Ammon's horn (tissue), 1 donor: ENCODE measurements around the gene TPD52L2.
A peak's percentile ranks its signal among the peaks of the same experiment; 100 is the strongest.
"Not testable (repeated sequence)": the region's sequence is repeated elsewhere in the genome, so short reads cannot be mapped to it uniquely, and the experiment has no call there.

Source experiments
- DNase-seq: peaks from one replicate; pipeline ENCODE4 v3.0.0-alpha.2; 2016; ENCODE audit warnings: low spot score

Gene TPD52L2

GRCh38 chr20:63895952-63896263, 30.8 kb downstream of the TPD52L2 start:
- no peak for DNase-seq

- peak; percentile 77 for DNase-seq
Measured at GRCh38 chr20:63896264-63897105, 31.4 kb downstream of the TPD52L2 start.

- DNase-seq = no peak
Measured at GRCh38 chr20:63897978-63898561, 33.0 kb downstream of the TPD52L2 start.

GRCh38 chr20:63898882-63899558, 34.0 kb downstream of the TPD52L2 start:
- no peak for DNase-seq

GRCh38 chr20:63900413-63900812, 35.3 kb downstream of the TPD52L2 start:
- no peak for DNase-seq

- no peak for DNase-seq
Measured at GRCh38 chr20:63903796-63904561, 38.9 kb downstream of the TPD52L2 start.

GRCh38 chr20:63908008-63908682, 43.1 kb downstream of the TPD52L2 start:
- no peak for DNase-seq

GRCh38 chr20:63911176-63911575, 46.1 kb downstream of the TPD52L2 start:
- DNase-seq = peak; percentile 68

- DNase-seq = no peak
Measured at GRCh38 chr20:63913768-63914167, 48.7 kb downstream of the TPD52L2 start.

- DNase-seq = peak; percentile 71
Measured at GRCh38 chr20:63915471-63915870, 50.4 kb downstream of the TPD52L2 start.

GRCh38 chr20:63916371-63916939, 51.4 kb downstream of the TPD52L2 start:
- not testable (repeated sequence) for DNase-seq

GRCh38 chr20:63917811-63918210, 52.7 kb downstream of the TPD52L2 start:
- peak; percentile 76 for DNase-seq

- DNase-seq = no peak
Measured at GRCh38 chr20:63919130-63919529, 54.1 kb downstream of the TPD52L2 start.

GRCh38 chr20:63920226-63920625, 55.2 kb downstream of the TPD52L2 start:
- no peak for DNase-seq

GRCh38 chr20:63923651-63924050, 58.6 kb downstream of the TPD52L2 start:
- DNase-seq = no peak

GRCh38 chr20:63924241-63924640, 59.2 kb downstream of the TPD52L2 start:
- DNase-seq = no peak

- DNase-seq = no peak
Measured at GRCh38 chr20:63926298-63926697, 61.2 kb downstream of the TPD52L2 start.

- DNase-seq = no peak
Measured at GRCh38 chr20:63929071-63929470, 64.0 kb downstream of the TPD52L2 start.

- DNase-seq = not testable (repeated sequence)
Measured at GRCh38 chr20:63929473-63929883, 64.4 kb downstream of the TPD52L2 start.

- DNase-seq = no peak
Measured at GRCh38 chr20:63930971-63931553, 66.0 kb downstream of the TPD52L2 start.

- DNase-seq = no peak
Measured at GRCh38 chr20:63931735-63932134, 66.7 kb downstream of the TPD52L2 start.
